B cell (primary cell): ENCODE results near the gene NT5M. TPM values are rescaled to one million over a fixed set of nuclear protein-coding genes. Genes with fewer than 3 reads are reported as not detected.

Experiments
- ATAC-seq: fragments of 200-7000 bp; cut with Tn5 transposase; one replicate; pipeline ENCODE4 v1.10.0; 2021; ENCODE audit warnings: low read depth, mild to moderate bottlenecking, moderate number of reproducible peaks, moderate library complexity
- CTCF ChIA-PET: fragments of 350-600 bp; sonication (Branson Sonifier 250); formaldehyde crosslinking; loops from one replicate; lab custom pipeline; 2021; ENCODE audit warnings: antibody characterized with exemption, inconsistent platforms; lab: Charles Lee
- POLR2A ChIA-PET: fragments of 350-600 bp; sonication (Branson Sonifier 250); formaldehyde crosslinking; loops from one replicate; lab custom pipeline; 2021; ENCODE audit warnings: antibody characterized with exemption; lab: Charles Lee
- DNase-seq: peaks from one replicate; pipeline ENCODE4 v3.0.0; 2013
- H2AFZ ChIP-seq: 2 replicates; pipeline ENCODE4 v1.6.1; 2012; ENCODE audit warnings: mild to moderate bottlenecking, low read depth, low read length; ENCODE audit not compliant: insufficient read depth, poor library complexity, severe bottlenecking
- H3K27ac ChIP-seq, 2 donors: 1 replicate in 1 of 2; 2 replicates in 1 of 2; pipeline ENCODE4 v1.5.1; 2012 to 2013; ENCODE audit warnings: low read length in 2 of 2, mild to moderate bottlenecking in 2 of 2, moderate library complexity in 1 of 2
- H3K27me3 ChIP-seq, 4 experiments: fragments of 200-600 bp in 1 of 4; sonication (generic) in 1 of 4; replicated peaks in 1 of 4; 1 replicate in 2 of 4; 2 replicates in 2 of 4; pipeline versions ENCODE4 v1.6.1 to v1.7.0; 2013 to 2016; ENCODE audit warnings: low read length in 3 of 4, mild to moderate bottlenecking in 2 of 4, mixed read lengths in 1 of 4, moderate library complexity in 1 of 4; ENCODE audit not compliant: insufficient read depth in 4 of 4, control insufficient read depth in 3 of 4; ENCODE audit errors: control extremely low read depth in 1 of 4
- H3K36me3 ChIP-seq, 2 experiments: replicated peaks in 1 of 2; 1 replicate in 1 of 2; 2 replicates in 1 of 2; pipeline versions ENCODE4 v1.6.1 to v1.7.1; 2013; ENCODE audit warnings: low read length in 1 of 2; ENCODE audit not compliant: insufficient read depth in 2 of 2, control insufficient read depth in 1 of 2; ENCODE audit errors: control extremely low read depth in 1 of 2, extremely low read depth in 1 of 2
- H3K4me1 ChIP-seq, 2 donors: fragments of 200-600 bp in 1 of 2; sonication (generic) in 1 of 2; 1 replicate in 1 of 2; 2 replicates in 1 of 2; pipeline versions ENCODE4 v1.5.1 to v1.6.1; 2013 to 2017; ENCODE audit warnings: low read length in 2 of 2; ENCODE audit not compliant: control insufficient read depth in 2 of 2, insufficient read depth in 2 of 2
- H3K4me2 ChIP-seq: replicated peaks from 2 replicates; pipeline ENCODE3; 2012; ENCODE audit warnings: mild to moderate bottlenecking, low read depth, low read length; ENCODE audit not compliant: poor library complexity, severe bottlenecking
- H3K4me3 ChIP-seq, 5 experiments: fragments of 200-600 bp in 1 of 5; sonication (generic) in 1 of 5; 1 replicate in 3 of 5; 2 replicates in 2 of 5; pipeline versions ENCODE4 v1.5.1 to v1.7.0; 2011 to 2016; ENCODE audit warnings: low read length in 4 of 5, mild to moderate bottlenecking in 4 of 5, low read depth in 2 of 5, control low read depth in 1 of 5, moderate library complexity in 1 of 5; ENCODE audit not compliant: insufficient read depth in 1 of 5; ENCODE audit errors: control extremely low read depth in 1 of 5, extremely low read depth in 1 of 5
- H3K79me2 ChIP-seq: fragments of 200-600 bp; sonication (generic); one replicate; pipeline ENCODE4 v1.6.0; 2016; ENCODE audit warnings: low read length; ENCODE audit not compliant: control insufficient read depth, insufficient read depth
- H3K9ac ChIP-seq: fragments of 200-600 bp; sonication (generic); 2 replicates; pipeline ENCODE4 v1.6.1; 2017; ENCODE audit warnings: mild to moderate bottlenecking, low read length, moderate library complexity
- H3K9me3 ChIP-seq, 3 donors: one replicate each; pipeline versions ENCODE4 v1.6.1 to v1.7.1; 2013; ENCODE audit warnings: low read length in 2 of 3; ENCODE audit not compliant: control insufficient read depth in 2 of 3, insufficient read depth in 1 of 3; ENCODE audit errors: control extremely low read depth in 1 of 3
- H4K20me1 ChIP-seq: 2 replicates; pipeline ENCODE4 v1.6.0; 2012; ENCODE audit warnings: mild to moderate bottlenecking, low read length; ENCODE audit not compliant: insufficient read depth, control insufficient read depth, poor library complexity, severe bottlenecking
- H3K27ac Mint-ChIP-seq: one replicate; pipeline ENCODE4 v1.8.0; 2021; ENCODE audit warnings: mixed read lengths
- H3K27me3 Mint-ChIP-seq: one replicate; pipeline ENCODE4 v1.8.0; 2021; ENCODE audit warnings: mixed read lengths
- H3K4me1 Mint-ChIP-seq: one replicate; pipeline ENCODE4 v1.8.0; 2021; ENCODE audit warnings: mixed read lengths
- H3K4me3 Mint-ChIP-seq: one replicate; pipeline ENCODE4 v1.8.0; 2021; ENCODE audit warnings: mixed read lengths
- H3K9me3 Mint-ChIP-seq: one replicate; pipeline ENCODE4 v1.8.0; 2022; ENCODE audit warnings: mixed read lengths; ENCODE audit not compliant: insufficient read depth
- CTCF ChIP-seq: fragments of 200-600 bp; IDR thresholded peaks from one replicate; pipeline ENCODE4 v1.8.0; 2022; ENCODE audit warnings: antibody characterized with exemption, mild to moderate bottlenecking
- EZH2 ChIP-seq: IDR thresholded peaks from 2 replicates; pipeline ENCODE4 v1.6.1; 2012; ENCODE audit warnings: borderline replicate concordance, low read depth, mild to moderate bottlenecking, moderate library complexity, low read length; ENCODE audit not compliant: insufficient read depth, poor library complexity, severe bottlenecking
- WGBS: methylation state at CpG from one replicate; pipeline ENCODE4 v1.1.5; 2013; ENCODE audit warnings: missing lambda C conversion rate; ENCODE audit not compliant: insufficient coverage; 5-methylcytosine and 5-hydroxymethylcytosine counted together
- intact Hi-C: fragments of 100-400 bp; cut with micrococcal nuclease; formaldehyde crosslinking; loops from one replicate; pipeline ENCODE4 v1.10.0; 2022
- polyA plus RNA-seq: library from polyadenylated mRNA; depleted of rRNA; stranded (reverse); fragments of >200 nt; gene quantifications from 2 replicates; pipeline ENCODE4 v1.2.3, GENCODE V29; 2012
- total RNA-seq, 2 donors: library from RNA; stranded (reverse); fragments of 120-200 nt in 1 of 2; gene quantifications; 1 replicate in 1 of 2; 2 replicates in 1 of 2; pipeline versions ENCODE4 v1.2.3 to v1.2.4, GENCODE V29; 2013 to 2022

Gene NT5M
- total and polyA plus RNA-seq, 2 donors (not counting 1 experiment from before 2014, with no cell fraction given) = 0.40 to 0.47 TPM

DNA sequence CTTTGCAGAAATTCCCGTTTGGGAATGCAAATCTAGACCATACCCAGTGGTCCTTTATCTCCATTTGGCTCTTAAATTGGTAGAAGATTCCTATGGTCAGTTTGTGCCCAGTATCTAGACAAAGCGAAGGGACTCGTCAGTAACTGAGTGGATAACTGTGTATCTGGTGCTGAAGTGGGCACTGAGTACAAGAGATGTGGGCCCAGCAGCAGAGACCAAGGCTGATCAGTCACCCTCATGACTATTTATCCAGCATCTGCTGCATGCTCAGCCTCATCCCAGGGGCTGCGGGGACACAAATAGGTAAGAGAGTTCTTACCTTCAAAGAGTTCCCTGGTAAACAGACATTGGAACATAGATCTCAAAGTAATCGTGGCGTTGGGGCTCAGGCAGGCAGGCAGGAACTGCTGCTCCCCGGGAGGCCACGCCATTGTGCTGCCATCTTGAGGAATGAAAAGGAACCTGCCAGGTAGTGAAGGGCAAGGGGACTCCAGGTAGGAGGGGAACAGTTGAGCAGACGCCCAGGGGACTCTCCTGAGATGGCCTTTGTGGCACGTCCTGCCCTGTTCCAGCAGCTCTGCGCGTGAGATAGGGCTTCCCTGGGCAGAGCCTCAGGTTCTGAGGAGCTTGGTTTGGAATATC is 10.3 kb downstream of the NT5M start:
- TF ChIP-seq CTCF (peak; percentile 75), EZH2 (no peak)
- intact Hi-C loops = loop anchor here (1.0 to 10.0 kb wide), 3 partner anchors 169 to 391 kb away; no protein-coding TSS in a partner anchor
- CTCF ChIA-PET = interaction anchor here (0.6 to 3.8 kb wide), 15 partner anchors 9 to 870 kb away, joined by 3 to 25 read pairs (median 4); partner anchors contain the start of genes ALKBH5 and COPS3
- Mint-ChIP-seq H3K4me1 (no peaks in the 10 kb centered on the region), H3K4me3 (no peak overlapping the region), H3K27ac (no peak overlapping the region), H3K9me3 (no peaks in the 10 kb centered on the region), H3K27me3 (no peaks in the 10 kb centered on the region)
- H3K79me2 ChIP-seq = no peaks in the 10 kb centered on the region
- H3K27ac ChIP-seq = no peak overlapping the region
- peaks cover 0 to 3% of the 10 kb centered on the region in 2 donors for H3K4me1 ChIP-seq
- peak; percentile 79 for DNase-seq
- H3K4me2 ChIP-seq = no peak overlapping the region
- no peaks in the 10 kb centered on the region for H3K9me3 ChIP-seq
- H4K20me1 ChIP-seq = no peaks in the 10 kb centered on the region
- ATAC-seq = peak; percentile 98
- H3K27me3 ChIP-seq = no peaks in the 10 kb centered on the region
- POLR2A ChIA-PET = no interaction called here
- WGBS = 44% methylated on average over 8 of the region's 12 CpGs
- H3K36me3 ChIP-seq = no peaks in the 10 kb centered on the region
- no peak overlapping the region for H3K9ac ChIP-seq
- no peak overlapping the region for H3K4me3 ChIP-seq
- peak overlapping the region; percentile 60 for H2AFZ ChIP-seq

DNA sequence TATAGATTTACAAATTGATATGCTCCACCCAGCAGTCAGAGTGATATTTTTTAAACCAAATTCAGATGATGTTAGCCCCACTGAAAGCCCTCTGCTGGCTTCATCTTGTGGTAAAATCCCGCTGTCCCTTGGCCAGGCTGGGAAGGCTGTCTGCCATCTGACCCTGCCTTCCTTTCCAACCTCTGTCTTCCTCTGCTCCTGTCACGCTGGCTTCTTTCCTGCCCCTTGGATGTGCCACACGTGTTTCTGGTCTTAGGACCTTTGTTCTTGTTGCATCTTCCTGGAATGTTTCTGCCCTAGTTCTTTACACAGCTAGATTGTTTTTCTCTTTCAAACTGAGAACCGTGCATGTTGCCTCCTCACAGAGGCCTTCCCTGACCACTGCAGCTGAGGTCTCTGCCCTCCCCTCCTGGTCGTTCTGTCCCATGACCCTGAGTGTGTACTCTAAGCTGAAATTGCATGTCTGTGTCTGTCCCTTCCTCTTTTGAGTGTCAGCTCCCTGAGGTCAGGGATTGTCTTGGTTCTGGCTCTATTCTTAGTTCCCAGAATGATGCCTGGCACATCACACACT is 11.4 kb downstream of the NT5M start:
- no peaks in the 10 kb centered on the region for H3K9me3 ChIP-seq
- Mint-ChIP-seq H3K9me3 (no peaks in the 10 kb centered on the region), H3K27ac (no peak overlapping the region), H3K4me3 (no peak overlapping the region), H3K4me1 (no peaks in the 10 kb centered on the region), H3K27me3 (no peaks in the 10 kb centered on the region)
- H2AFZ ChIP-seq = no peak overlapping the region
- no peak overlapping the region for H3K9ac ChIP-seq
- WGBS = 85% methylated on average over 5 of the region's 5 CpGs
- DNase-seq (no peak), ATAC-seq (no peak)
- H3K36me3 ChIP-seq = no peaks in the 10 kb centered on the region
- H3K27ac ChIP-seq = no peak overlapping the region
- H3K27me3 ChIP-seq = no peaks in the 10 kb centered on the region
- H3K4me1 ChIP-seq = peaks cover 0 to 3% of the 10 kb centered on the region in 2 donors
- no peak overlapping the region for H3K4me2 ChIP-seq
- no peak overlapping the region for H3K4me3 ChIP-seq
- H4K20me1 ChIP-seq = no peaks in the 10 kb centered on the region
- CTCF ChIA-PET = interaction anchor here (1.1 to 2.5 kb wide), 3 partner anchors 313 to 315 kb away, joined by 3 to 11 read pairs (median 5); no protein-coding TSS in a partner anchor
- H3K79me2 ChIP-seq = no peaks in the 10 kb centered on the region
- TF ChIP-seq CTCF = no peak
- TF ChIP-seq EZH2 = no peak
- POLR2A ChIA-PET = no interaction called here
- intact Hi-C loops = loop anchor here (10.0 kb wide), 1 partner anchor 170 kb away; no protein-coding TSS in a partner anchor
